GM21390 (cell line): ENCODE measurements around the gene ATF7IP2.
"Not testable (repeated sequence)": the region's sequence is repeated elsewhere in the genome, so short reads cannot be mapped to it uniquely, and the experiment has no call there.

Source experiments
- ATAC-seq: cut with Tn5 transposase; IDR thresholded peaks from one replicate; pipeline ENCODE4 v1.9.1; 2021; ENCODE audit not compliant: unreplicated experiment

Gene ATF7IP2

GRCh38 chr16:10447289-10447688 is 61.4 kb downstream of the ATF7IP2 start:
- no peak for ATAC-seq

- not testable (repeated sequence) for ATAC-seq
Measured at GRCh38 chr16:10452208-10453158, 66.6 kb downstream of the ATF7IP2 start.

- no peak for ATAC-seq
Measured at GRCh38 chr16:10453159-10453510, 67.3 kb downstream of the ATF7IP2 start.

GRCh38 chr16:10465821-10466220 is 80.0 kb downstream of the ATF7IP2 start:
- no peak for ATAC-seq

- no peak for ATAC-seq
Measured at GRCh38 chr16:10466313-10466712, 80.5 kb downstream of the ATF7IP2 start.

- no peak for ATAC-seq
Measured at GRCh38 chr16:10466861-10467260, 81.0 kb downstream of the ATF7IP2 start.

GRCh38 chr16:10476636-10477035 is 90.8 kb downstream of the ATF7IP2 start:
- ATAC-seq: not testable (repeated sequence)

- no peak for ATAC-seq
Measured at GRCh38 chr16:10480151-10480550, 94.3 kb downstream of the ATF7IP2 start.

GRCh38 chr16:10485159-10485558 is 99.3 kb downstream of the ATF7IP2 start:
- no peak for ATAC-seq

GRCh38 chr16:10485698-10486382 is 100.0 kb downstream of the ATF7IP2 start:
- no peak for ATAC-seq

- ATAC-seq: no peak
Measured at GRCh38 chr16:10490141-10490540, 104.3 kb downstream of the ATF7IP2 start.

GRCh38 chr16:10493276-10493675 is 107.4 kb downstream of the ATF7IP2 start:
- no peak for ATAC-seq

- no peak for ATAC-seq
Measured at GRCh38 chr16:10494343-10495030, 108.6 kb downstream of the ATF7IP2 start.

GRCh38 chr16:10495031-10495345 is 109.1 kb downstream of the ATF7IP2 start:
- no peak for ATAC-seq

- no peak for ATAC-seq
Measured at GRCh38 chr16:10497132-10498101, 111.6 kb downstream of the ATF7IP2 start.

GRCh38 chr16:10500582-10500981 is 114.7 kb downstream of the ATF7IP2 start:
- ATAC-seq: no peak

- no peak for ATAC-seq
Measured at GRCh38 chr16:10501016-10501607, 115.3 kb downstream of the ATF7IP2 start.

- ATAC-seq: no peak
Measured at GRCh38 chr16:10502776-10503175, 116.9 kb downstream of the ATF7IP2 start.

GRCh38 chr16:10504404-10504885 is 118.6 kb downstream of the ATF7IP2 start:
- ATAC-seq: no peak

GRCh38 chr16:10505286-10505685 is 119.4 kb downstream of the ATF7IP2 start:
- not testable (repeated sequence) for ATAC-seq
